Skeletal muscle tissue (tissue), 4 donors: ENCODE data around the gene CDRT4. TPM values are rescaled to one million over a fixed set of nuclear protein-coding genes. Genes with fewer than 3 reads are reported as not detected.

Source experiments
- H3K27ac ChIP-seq: one replicate; pipeline ENCODE4 v1.7.0; 2013; ENCODE audit warnings: mild to moderate bottlenecking, low read depth, low read length, inconsistent platforms
- H3K27me3 ChIP-seq, 3 donors: one replicate each; pipeline ENCODE4 v1.7.0; 2013; ENCODE audit warnings: low read length in 3 of 3; ENCODE audit not compliant: control insufficient read depth in 3 of 3, insufficient read depth in 3 of 3
- H3K36me3 ChIP-seq, 3 donors: one replicate each; pipeline ENCODE4 v1.7.0; 2013; ENCODE audit warnings: low read length in 3 of 3; ENCODE audit not compliant: control insufficient read depth in 3 of 3, insufficient read depth in 3 of 3
- H3K4me1 ChIP-seq, 3 donors: one replicate each; pipeline ENCODE4 v1.7.0; 2013; ENCODE audit warnings: low read length in 3 of 3, mild to moderate bottlenecking in 3 of 3; ENCODE audit not compliant: control insufficient read depth in 3 of 3, insufficient read depth in 3 of 3
- H3K4me3 ChIP-seq, 3 donors: one replicate each; pipeline ENCODE4 v1.7.0; 2013; ENCODE audit warnings: low read length in 3 of 3
- H3K9ac ChIP-seq, 3 donors: one replicate each; pipeline ENCODE4 v1.7.0; 2013; ENCODE audit warnings: low read length in 3 of 3, mild to moderate bottlenecking in 3 of 3, moderate library complexity in 2 of 3, low read depth in 1 of 3
- H3K9me3 ChIP-seq, 3 donors: one replicate each; pipeline ENCODE4 v1.7.0; 2013; ENCODE audit warnings: low read length in 3 of 3; ENCODE audit not compliant: control insufficient read depth in 3 of 3
- total RNA-seq: library from RNA; depleted of rRNA; stranded (reverse); fragments of >200 nt; gene quantifications from one replicate; pipeline ENCODE4 v1.2.3, GENCODE V29; 2014
- donor health status: Osteomylitis.

Gene CDRT4
- total RNA-seq, 1 donor from 2014 or later: 1.6 TPM

- Histone ChIP-seq H3K36me3 (no peaks in the 10 kb centered on the region), H3K9ac (peak overlapping the region in 1 of 3 donors; percentile 10), H3K4me3 (no peak overlapping the region), H3K4me1 (peaks cover 22 to 29% (median 22%) of the 10 kb centered on the region in 3 donors), H3K27ac (no peak overlapping the region), H3K9me3 (no peaks in the 10 kb centered on the region), H3K27me3 (no peaks in the 10 kb centered on the region)
Measured at GRCh38 chr17:15464231-15464985, 3.0 kb downstream of the CDRT4 start.

DNA sequence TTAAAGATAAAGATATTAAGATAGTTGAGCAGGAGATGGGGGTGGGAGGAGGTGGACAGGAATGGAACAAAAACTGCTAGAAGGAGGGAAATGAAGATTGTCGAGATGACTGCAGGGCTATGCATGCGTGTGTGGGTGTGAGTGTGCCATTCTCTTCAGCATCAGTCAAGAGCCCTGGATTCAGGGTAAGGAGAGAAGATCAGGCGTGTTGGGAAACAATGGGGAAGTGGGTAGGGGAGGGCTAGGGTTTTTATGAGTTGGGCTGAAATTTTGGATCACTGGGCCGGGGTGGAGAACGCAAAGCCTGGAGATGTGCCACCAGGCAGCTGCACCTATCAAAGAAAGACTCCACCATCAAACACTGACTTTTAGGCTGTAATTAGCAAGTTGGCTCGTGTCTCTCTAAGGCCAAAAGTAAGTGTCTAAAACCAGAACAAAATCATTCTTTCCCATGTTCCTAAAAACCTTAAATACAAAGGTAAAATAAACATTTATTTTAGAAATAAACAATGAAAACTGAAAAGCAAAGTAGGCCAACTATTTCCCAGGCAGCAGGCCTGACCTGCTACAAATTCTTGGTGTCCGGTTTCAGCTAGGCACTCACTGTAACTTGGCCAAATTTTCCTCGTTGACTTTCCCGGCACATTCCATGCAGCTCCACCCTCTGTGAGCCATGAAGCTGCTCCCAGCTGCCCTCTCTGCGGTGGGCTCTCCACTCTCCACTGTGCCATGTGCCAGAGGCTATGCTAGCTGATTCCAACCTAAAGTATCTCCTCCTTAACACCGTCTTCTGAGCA is 4.2 kb downstream of the CDRT4 start:
- H3K27me3 ChIP-seq: no peaks in the 10 kb centered on the region
- H3K27ac ChIP-seq: no peak overlapping the region
- H3K4me1 ChIP-seq: peaks cover 22 to 31% (median 29%) of the 10 kb centered on the region in 3 donors
- peak overlapping the region; percentile 9 to 23 (median 14) for H3K4me3 ChIP-seq
- peak overlapping the region in 2 of 3 donors; percentile 27 to 40 for H3K9ac ChIP-seq
- H3K9me3 ChIP-seq: no peaks in the 10 kb centered on the region
- no peaks in the 10 kb centered on the region for H3K36me3 ChIP-seq

- Histone ChIP-seq H3K27me3 (no peaks in the 10 kb centered on the region), H3K27ac (peak overlapping the region; percentile 86), H3K4me1 (peaks cover 29 to 39% (median 38%) of the 10 kb centered on the region in 3 donors), H3K4me3 (peak overlapping the region in 2 of 3 donors; percentile 2 to 48), H3K9me3 (peaks cover 0 to 2% (median 0%) of the 10 kb centered on the region in 3 donors), H3K9ac (peak overlapping the region; percentile 5 to 77 (median 71)), H3K36me3 (no peaks in the 10 kb centered on the region)
Measured at GRCh38 chr17:15457723-15458094, 9.7 kb downstream of the CDRT4 start.

- Histone ChIP-seq H3K9me3 (peaks cover 0 to 2% (median 0%) of the 10 kb centered on the region in 3 donors), H3K9ac (peak overlapping the region; percentile 47 to 77 (median 71)), H3K36me3 (no peaks in the 10 kb centered on the region), H3K27ac (peak overlapping the region; percentile 86), H3K4me3 (peak overlapping the region; percentile 27 to 64 (median 48)), H3K27me3 (no peaks in the 10 kb centered on the region), H3K4me1 (peaks cover 29 to 38% (median 38%) of the 10 kb centered on the region in 3 donors)
Measured at GRCh38 chr17:15456972-15457722, 10.3 kb downstream of the CDRT4 start.

DNA sequence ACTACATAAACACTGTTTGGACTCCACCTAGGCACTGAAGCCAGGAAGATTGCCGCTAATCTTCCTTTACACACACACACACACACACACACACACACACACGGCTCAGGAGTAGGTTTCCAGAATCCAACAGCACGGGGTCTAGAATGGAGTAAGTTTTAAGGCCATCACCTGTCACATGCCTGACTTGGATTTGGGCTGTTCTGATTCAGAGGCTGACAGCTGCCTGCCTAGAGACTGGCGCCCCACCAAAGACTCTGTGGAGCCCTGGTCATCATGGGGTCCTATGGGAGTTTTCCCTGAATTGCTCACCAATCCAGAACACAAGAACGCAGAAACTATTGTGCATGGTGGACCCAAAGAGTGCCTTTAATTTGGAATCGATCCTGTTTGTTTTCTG is 10.9 kb downstream of the CDRT4 start:
- H3K4me1 ChIP-seq: peaks cover 29 to 38% (median 38%) of the 10 kb centered on the region in 3 donors
- H3K27ac ChIP-seq: peak overlapping the region; percentile 86
- H3K9ac ChIP-seq: peak overlapping the region; percentile 47 to 77 (median 71)
- no peaks in the 10 kb centered on the region for H3K36me3 ChIP-seq
- H3K4me3 ChIP-seq: peak overlapping the region; percentile 10 to 64 (median 27)
- H3K9me3 ChIP-seq: peaks cover 0 to 2% (median 0%) of the 10 kb centered on the region in 3 donors
- no peaks in the 10 kb centered on the region for H3K27me3 ChIP-seq

DNA sequence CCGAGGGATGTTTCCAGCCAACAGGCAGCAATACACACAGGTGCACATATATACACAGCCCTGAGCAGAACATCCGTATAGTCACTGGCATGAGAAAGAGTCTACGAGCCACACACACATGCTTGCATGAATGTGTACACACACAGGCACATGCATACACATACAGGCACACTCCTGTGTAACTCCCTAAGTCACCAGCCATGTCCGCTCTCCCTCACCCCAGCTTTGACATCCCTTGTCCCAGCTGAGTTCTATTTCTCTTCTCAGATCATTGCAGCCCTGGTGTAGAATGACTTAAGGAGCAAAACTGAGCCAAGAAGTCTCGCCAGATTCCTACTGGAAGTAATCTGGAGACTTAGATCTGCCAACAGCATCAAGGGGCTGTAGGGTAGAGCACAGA is 13.1 kb downstream of the CDRT4 start:
- peaks cover 29 to 41% (median 38%) of the 10 kb centered on the region in 3 donors for H3K4me1 ChIP-seq
- no peak overlapping the region for H3K27ac ChIP-seq
- no peaks in the 10 kb centered on the region for H3K27me3 ChIP-seq
- H3K4me3 ChIP-seq: no peak overlapping the region
- H3K36me3 ChIP-seq: no peaks in the 10 kb centered on the region
- peaks cover 0 to 2% (median 0%) of the 10 kb centered on the region in 3 donors for H3K9me3 ChIP-seq
- H3K9ac ChIP-seq: no peak overlapping the region

DNA sequence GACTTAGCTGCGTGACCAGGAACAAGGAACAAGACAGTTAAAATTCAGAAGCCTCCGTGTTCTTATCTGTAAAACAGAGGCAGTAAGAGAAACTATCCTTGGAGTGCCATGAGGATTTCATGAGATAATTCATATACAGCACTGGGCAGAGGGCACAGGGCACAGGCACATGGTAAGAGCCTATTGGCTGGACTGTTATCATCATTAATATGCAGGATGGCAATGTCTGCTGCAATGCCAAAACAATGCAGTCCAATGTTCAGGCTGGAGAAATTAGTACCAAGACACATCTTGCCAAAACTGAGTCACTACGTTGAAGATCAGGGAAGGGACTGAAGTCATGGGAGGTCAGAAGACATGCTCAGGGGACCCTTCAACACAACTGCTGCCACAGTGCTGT is 13.6 kb downstream of the CDRT4 start:
- Histone ChIP-seq H3K27me3 (no peaks in the 10 kb centered on the region), H3K9me3 (peaks cover 0 to 2% (median 0%) of the 10 kb centered on the region in 3 donors), H3K9ac (no peak overlapping the region), H3K4me1 (peaks cover 31 to 40% (median 39%) of the 10 kb centered on the region in 3 donors), H3K4me3 (no peak overlapping the region), H3K36me3 (no peaks in the 10 kb centered on the region), H3K27ac (no peak overlapping the region)

DNA sequence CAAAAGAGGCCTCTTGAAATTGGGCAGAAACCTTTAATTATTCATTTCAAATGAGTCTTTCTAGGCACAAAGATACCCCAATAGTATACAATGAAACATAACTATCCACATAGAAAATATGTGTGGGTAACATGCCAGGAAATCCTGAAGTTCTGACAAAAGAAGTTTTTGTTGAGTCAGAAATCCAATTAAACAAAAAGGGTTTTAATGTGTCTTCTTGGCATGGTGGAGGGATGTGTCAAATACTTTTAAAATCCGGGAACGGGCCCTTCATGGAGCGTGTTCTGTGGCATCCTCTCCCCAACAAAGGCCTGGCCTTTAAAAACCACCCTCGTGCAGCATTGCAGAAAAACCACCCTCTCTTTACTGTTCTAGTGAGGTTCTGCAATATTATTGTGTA is 14.2 kb downstream of the CDRT4 start:
- Histone ChIP-seq H3K4me3 (no peak overlapping the region), H3K27ac (no peak overlapping the region), H3K36me3 (no peaks in the 10 kb centered on the region), H3K4me1 (peaks cover 35 to 40% (median 40%) of the 10 kb centered on the region in 3 donors), H3K27me3 (no peaks in the 10 kb centered on the region), H3K9me3 (peaks cover 0 to 2% (median 0%) of the 10 kb centered on the region in 3 donors), H3K9ac (no peak overlapping the region)

DNA sequence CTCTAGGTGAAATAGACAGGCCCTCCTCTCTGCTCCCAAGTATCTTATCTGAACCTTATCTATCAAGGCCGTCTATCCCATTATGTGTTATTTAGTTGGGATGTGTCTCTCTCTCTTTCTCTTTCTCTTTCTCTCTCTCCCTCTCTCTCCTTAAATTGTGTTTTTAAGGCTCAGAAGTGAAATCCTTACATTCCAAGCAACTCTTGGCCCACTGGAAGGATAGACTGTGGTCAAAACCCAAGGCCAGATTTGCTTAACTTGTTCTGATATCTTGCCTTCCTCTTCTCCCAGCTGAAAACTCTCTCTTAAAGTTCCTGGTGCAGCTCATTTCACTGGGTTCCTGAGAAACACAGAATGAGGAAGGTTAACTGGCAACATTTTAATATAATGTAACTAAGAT is 14.7 kb downstream of the CDRT4 start:
- Histone ChIP-seq H3K4me3 (no peak overlapping the region), H3K27ac (no peak overlapping the region), H3K9me3 (peaks cover 0 to 2% (median 0%) of the 10 kb centered on the region in 3 donors), H3K27me3 (no peaks in the 10 kb centered on the region), H3K4me1 (peaks cover 37 to 40% (median 40%) of the 10 kb centered on the region in 3 donors), H3K36me3 (no peaks in the 10 kb centered on the region), H3K9ac (no peak overlapping the region)
